Adipose tissue (tissue), 3 donors: ENCODE data around the gene RSBN1L. TPM values are rescaled to one million over a fixed set of nuclear protein-coding genes. Genes with fewer than 3 reads are reported as not detected.

Experiments used
- H3K27ac ChIP-seq: one replicate; pipeline ENCODE4 v1.5.1; 2013; ENCODE audit warnings: low read depth, low read length
- WGBS, 3 donors: extraction: QIAGEN DNeasy Blood & Tissue Kit; methylation state at CpG; one replicate each; pipeline ENCODE4 v1.1.7; 2013; 5-methylcytosine and 5-hydroxymethylcytosine counted together
- polyA plus RNA-seq, 3 donors: library from polyadenylated mRNA; stranded (reverse); fragments of 200-250 nt; gene quantifications; one replicate each; pipeline ENCODE4 v1.2.3, GENCODE V29; 2013
- donor health status: healthy with polysubstance abuse.
- donor health status: Bipolar disorder and iron deficiency.
- donor health status: healthy.

The RSBN1L gene
- polyA plus RNA-seq, 3 donors = 4.1 to 5.5 (median 4.8) TPM

DNA sequence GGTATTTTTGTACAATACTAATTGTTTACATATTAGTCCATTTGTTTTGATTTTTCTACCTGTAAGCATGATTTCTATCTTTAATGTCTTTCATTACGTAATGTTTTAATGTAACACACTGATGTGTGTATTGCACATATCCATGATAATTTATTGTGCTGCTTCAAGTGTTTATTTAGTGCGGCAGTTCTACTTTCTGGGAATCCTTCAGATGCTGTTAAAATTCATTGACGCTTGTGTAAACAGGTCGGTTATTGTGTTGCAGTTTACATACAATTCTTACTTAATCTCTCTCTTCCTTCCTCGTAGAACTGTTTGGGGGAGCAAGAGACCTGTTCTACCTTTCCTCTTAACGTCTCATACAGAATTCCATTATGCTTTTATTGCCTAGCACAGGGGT, 95.1 kb downstream of the RSBN1L start:
- 41 to 67% (median 51%) methylated on average over 6 of the region's 6 CpGs for whole genome bisulfite sequencing, 3 donors
- no peak overlapping the region for H3K27ac ChIP-seq

DNA sequence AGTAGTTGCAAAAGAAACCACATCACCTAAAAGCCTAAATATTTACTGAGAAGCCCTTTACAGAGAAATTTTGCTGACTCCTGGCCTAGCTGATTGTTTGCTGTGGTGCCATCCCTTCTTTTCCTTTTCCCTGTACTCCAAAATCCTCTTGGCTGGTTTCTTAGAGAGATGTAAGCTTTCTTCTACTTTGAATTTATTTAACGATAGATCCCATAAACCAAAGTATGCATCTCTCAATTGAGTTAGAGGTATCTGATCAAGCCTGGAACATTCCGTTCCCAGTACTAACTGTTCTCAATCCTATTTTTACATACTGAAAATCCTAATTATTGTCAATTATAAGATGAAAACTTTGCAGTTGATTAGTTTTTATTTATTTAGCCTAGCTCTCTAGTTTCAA, 95.7 kb downstream of the RSBN1L start:
- H3K27ac ChIP-seq = no peak overlapping the region
- 88 to 92% (median 89%) methylated on average over 2 of the region's 2 CpGs for WGBS, 3 donors

DNA sequence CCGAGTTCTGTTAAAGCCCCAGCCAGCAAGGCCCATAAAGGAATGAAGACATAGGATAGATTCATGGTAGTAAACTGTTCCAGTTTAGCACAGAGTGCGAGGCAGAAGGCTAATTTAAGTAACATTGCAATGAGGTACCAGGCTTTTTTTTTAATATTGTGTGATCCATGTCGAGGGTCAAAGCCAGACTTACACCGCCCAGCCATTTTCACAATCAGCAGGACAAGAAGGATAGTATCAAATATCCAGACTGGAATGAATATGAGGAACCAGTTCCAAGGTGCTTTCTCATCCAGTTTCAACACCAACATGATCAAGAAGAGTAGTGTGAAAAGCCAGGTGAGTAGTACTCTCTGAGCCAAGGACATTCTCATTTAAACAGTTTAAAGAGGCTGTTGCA, 97.7 kb downstream of the RSBN1L start:
- H3K27ac ChIP-seq = no peak overlapping the region
- WGBS, 3 donors = 81 to 92% (median 86%) methylated on average over 4 of the region's 4 CpGs

DNA sequence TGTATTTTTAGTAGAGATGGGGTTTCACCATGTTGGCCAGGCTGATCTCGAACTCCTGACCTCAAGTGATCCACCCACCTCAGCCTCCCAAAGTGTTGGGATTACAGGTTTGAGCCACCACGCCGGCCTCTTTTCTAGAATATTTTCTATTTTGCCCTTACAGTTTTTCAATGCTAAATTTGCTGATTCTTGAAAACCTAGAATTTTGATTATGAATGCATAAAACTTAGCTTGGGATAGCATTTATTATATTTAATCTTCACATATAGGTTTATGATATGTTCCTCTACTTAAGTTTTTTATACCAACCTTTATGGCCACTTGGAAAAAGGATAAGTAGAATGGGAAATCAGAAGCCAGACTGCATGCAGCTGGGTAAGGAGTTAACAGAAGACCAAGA, 99.8 kb downstream of the RSBN1L start:
- WGBS, 3 donors = 87 to 100% (median 96%) methylated on average over 3 of the region's 3 CpGs
- no peak overlapping the region for H3K27ac ChIP-seq

DNA sequence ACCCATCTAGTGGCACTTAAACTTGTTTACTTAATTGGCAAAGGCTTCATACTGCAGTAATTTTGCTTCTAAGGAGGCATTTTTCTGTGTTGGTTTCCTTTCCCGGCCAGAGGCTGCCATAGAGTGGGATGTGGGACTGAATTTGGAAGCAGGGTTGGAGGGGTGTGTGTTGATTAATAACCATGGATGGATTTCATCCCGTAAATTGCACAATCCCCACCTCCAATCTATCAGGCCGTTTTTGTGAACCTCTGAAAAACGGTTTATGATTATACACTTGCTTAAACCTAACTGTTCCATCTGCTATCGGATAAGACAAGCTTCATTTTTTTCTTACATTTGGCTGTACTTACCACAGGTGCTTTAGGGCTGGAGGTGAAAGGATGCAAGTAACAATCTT, 100.7 kb downstream of the RSBN1L start:
- 19 to 38% (median 35%) methylated on average over 5 of the region's 5 CpGs for WGBS, 3 donors
- no peak overlapping the region for H3K27ac ChIP-seq

DNA sequence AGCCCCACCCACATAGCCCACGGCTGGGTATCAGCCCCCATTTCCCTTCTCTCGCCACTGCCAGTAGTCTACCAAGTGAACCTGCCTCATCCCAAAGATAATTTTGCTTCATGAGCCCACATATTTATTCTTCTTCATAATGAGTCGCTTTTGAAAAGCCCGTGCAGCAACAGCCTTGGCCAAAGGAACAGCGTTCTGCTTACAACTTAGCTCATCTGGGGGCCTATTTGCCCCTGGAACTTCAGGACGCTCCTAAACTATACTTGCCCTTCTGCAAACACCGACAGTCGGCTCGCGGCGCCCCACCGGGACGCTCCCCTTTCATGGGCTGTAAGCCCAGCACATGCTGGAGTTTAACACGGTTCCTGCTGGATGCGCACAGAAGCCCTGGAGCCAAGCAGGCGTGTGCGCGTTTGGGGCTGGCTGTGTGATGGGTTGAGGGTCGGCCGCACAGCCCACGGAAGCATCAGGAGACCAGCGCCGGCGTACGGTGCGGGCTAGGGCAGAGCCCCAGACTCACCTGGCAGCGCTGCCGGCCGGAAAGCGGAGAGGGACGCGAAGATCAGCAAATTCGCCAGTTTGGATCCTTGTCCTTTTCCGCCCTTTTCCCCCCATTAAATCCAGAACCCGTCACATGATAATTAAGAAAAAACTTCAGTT, 101.6 kb downstream of the RSBN1L start:
- 0% methylated on average over 35 of the region's 35 CpGs for WGBS, 3 donors
- H3K27ac ChIP-seq = no peak overlapping the region

DNA sequence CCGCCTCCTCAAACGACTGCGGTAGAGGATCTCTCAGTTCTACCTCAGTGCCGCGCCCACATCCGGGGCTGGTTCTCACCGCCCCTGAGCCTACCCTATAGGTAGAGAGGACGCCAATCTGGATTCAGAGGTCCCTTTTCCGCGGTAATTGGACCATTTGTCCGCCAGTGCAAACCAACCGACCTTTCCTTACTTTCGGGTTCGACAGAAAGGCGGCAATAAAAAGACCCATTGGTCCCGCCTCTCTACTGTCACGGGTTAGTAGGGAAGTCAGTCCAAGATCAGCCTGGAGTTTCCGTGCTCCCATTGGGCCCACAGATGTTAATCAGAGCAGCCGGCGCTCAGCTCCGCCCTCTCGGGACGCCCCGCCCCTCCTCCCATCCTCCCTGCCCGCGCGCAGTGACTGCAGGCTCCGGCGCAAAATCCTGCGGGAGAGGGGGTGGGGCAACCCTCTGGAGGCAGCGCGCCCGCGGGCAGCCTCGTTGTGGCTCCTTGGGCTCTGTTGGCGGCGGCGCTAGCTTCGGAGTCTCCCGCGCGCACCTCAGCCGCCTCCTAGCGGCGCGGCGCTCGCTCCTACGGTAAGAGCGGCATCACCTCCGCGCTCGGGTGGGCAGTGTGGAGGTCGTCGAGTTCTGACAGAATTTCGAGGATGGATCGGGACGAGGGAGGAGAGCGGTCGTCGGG, 102.3 kb downstream of the RSBN1L start, which contains the start of the genes PHTF2 and TMEM60:
Gene PHTF2 (plus strand): TSS at position 380 of the 684 bp plus-strand sequence.
Gene TMEM60 (minus strand): TSS at position 41 of the 684 bp plus-strand sequence. CDS start 4,061 bp downstream, outside the sequence.
- H3K27ac ChIP-seq = peak within 1 kb of the TSS; percentile 28
- 0 to 1% (median 0%) methylated on average over 57 to 61 of the region's 61 CpGs for WGBS, 3 donors

DNA sequence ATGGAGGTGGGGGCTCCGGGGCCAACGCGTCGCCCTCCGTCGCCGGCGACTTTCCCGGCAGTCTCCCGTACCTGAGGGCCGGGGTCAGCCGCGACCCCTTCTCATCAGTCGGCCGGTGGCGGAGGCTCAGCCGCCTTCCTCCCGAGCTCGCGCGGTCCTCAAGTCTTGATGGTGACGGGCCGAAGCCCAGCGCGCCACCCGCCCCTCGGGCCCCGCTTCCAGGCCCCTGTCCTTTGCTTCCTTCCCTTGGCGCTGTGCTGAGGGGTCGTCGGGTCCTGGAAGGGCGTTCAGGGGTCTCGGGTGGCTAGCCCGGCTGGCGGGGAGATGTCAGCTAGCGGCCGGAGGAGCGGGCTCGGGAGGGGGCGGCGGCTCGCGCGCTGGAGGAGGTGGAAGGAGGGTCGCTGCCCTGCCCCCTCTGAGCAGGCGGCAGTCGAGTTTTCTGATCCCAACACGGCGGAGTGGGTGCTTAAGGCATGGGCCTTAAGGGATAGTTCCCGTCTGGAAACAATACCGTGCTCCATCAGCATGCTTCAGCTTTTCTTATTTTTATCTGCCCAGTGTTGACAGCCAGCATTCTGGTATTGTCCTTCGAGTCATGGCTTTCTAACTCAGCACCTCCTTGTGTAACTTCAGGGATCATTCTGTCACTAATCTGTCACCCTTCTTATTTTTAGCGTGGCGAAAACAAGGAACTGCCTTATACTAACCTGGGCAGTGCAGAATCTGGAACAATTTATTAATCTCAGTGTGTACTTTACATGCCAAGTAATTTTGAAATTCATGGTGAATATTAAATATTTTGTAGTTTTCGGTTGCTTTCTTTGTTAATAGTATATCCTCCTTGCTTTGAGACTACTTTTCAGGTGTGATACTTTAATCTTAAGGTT, 103.1 kb downstream of the RSBN1L start:
- WGBS, 3 donors = 1 to 2% (median 2%) methylated on average over 48 to 55 of the region's 55 CpGs

DNA sequence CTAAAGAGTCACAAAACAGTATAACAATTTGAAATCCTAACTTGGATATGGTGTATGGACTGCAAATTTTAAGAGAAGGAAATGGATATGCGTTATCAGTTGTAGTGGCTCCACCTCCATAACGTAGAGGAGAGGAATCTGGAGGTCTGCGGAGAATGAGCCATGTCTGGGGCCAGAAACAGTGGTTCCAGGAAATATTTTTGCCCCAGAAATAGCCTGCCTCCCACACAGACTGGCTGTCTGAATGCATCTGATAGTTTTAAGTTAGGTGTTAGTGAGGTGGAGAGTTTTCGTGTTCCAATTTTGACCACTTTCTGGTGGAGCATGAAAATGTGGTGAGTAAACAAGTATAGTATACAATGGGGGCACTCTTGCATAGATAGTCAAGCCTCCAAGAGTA, 103.9 kb downstream of the RSBN1L start:
- no peak overlapping the region for H3K27ac ChIP-seq
- 39 to 53% (median 47%) methylated on average over 4 of the region's 4 CpGs for WGBS, 3 donors

More for the DNA sequence above, 103.1 kb downstream of the RSBN1L start:
- peak overlapping the region; percentile 28 for H3K27ac ChIP-seq

DNA sequence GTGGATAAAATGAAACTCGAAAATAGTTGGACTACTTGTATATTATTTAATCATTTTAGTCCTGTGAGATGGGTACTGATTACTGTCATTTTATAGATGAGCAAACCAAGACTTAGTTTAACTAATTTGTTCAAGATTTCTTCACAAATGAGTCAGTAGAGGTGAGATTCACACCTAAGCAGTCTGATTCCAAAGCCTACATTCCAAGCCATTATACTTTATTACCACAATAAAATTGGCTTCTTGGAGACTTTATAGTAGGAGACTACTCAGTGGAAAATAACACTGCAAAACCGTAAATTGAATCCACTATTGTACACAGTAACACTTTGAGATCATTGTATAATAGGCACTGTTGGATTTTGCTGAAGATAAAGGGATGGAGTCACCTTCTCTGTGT, 104.5 kb downstream of the RSBN1L start:
- 90 to 99% (median 98%) methylated on average over 2 of the region's 2 CpGs for WGBS, 3 donors
- no peak overlapping the region for H3K27ac ChIP-seq

DNA sequence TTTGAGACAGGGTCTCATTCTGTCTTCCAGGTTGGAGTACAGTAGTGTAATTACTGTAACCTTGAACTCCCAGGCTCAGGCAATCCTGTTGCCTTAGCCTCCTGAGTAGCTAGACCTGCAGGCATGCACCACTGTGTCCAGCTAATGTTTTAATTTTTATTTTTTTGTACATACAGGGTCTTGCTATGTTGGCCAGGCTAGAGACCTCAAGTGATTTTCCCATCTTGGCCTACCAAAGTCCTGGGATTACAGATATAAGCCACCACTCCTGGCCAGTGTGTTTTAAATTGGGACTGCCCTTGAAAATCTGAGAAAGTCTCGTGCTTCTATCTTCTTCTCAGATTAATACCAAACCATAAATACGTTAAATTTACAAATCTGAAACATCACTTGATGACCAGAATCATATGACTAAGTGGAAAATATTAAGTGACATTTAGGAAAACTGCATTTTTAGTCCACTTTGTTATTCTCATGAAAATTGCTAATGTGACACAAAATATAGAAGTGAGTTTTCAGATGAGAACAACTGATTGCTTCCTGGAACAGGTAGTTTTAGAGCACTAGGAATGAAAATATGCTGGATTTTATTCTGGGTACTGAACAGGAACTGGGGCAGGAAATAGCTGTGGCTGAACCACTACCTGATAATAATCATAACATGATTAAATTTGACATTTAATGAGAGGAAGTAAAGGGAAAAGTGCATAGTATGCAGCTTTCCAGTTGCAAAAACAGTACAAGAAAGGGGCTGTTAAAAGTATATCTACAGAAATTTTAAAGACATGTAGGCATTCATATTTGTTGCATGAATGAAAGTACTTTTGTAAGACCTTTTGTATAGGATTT, 106.5 kb downstream of the RSBN1L start:
- no peak overlapping the region for H3K27ac ChIP-seq
- 56 to 69% (median 63%) methylated on average over 2 of the region's 2 CpGs for WGBS, 3 donors

DNA sequence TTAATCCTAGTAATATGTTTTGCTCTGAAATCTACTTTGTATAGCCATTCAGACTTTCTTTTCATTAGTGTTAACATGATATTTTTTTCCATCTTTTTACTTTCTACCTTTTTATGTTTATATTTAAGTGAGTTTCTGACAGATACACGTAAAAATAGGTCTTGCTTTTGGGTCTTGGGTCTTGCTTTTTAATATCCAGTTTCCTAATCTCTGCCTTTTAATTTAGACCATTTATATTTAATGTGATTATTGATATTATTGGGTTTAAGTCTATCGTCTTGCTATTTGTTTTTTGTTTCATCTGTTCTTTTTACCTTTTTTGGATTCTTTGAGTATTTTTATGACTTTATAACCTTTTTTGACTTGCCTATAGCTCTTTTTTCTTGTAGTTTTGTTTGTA, 110.2 kb downstream of the RSBN1L start:
- no peak overlapping the region for H3K27ac ChIP-seq
- WGBS, 3 donors = 94 to 98% (median 98%) methylated on average over 2 of the region's 2 CpGs

DNA sequence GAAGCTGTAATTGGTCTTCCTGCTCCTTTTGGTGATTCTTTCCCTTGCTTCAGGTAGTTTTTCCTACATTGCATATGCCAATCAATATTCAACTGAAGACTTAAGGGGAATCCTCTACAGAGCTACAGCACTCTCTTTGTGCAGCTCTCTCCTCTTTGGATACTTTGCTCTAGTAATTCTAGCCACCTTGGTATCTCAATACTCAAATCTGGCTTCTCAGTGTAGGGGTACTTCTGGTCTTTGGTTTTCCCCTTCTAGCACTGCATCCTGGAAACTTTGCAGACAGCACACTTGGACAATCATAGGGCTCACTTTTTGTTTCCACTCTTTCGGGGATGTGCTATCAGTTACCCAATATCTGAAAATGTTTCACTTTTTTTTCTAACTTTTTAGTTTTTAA, 112.3 kb downstream of the RSBN1L start:
- WGBS, 3 donors = 89 to 98% (median 94%) methylated on average over 1 of the region's 1 CpG
- H3K27ac ChIP-seq = no peak overlapping the region

DNA sequence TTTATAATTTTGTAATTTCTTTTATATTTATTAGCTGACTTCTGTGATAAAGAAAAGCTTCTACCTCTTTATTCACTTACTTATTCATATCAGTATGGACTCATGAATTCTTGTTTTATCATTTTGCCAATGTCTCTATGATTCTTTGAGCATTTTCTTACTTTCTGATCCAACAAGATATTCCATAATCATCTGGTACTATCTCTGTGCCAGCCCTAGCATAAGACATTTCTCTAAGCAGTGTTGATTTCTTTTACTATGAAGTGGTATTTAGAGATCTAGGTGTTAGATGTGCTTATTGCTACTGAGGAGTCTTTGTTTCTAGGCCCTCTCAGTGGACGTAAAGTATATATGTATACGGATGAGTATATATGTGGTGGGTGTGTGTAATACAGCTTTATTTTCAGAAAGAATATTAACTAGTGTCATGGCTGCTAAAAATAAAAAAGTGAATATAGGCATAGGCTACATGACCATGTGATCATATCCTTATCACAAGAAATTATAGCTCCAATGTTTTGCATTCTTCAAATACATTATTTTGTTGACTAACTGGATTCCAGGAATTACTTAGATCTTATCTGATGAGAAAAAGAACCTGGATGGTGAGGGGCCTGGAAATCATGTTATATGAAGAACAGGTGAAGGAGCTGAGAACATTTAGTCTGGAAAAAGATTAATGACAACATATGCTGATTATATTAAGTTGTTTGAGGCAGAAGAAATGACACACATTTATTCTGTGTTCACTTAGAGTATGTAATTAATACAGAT, 115.4 kb downstream of the RSBN1L start:
- no peak overlapping the region for H3K27ac ChIP-seq
- 94 to 98% (median 95%) methylated on average over 2 of the region's 2 CpGs for WGBS, 3 donors

DNA sequence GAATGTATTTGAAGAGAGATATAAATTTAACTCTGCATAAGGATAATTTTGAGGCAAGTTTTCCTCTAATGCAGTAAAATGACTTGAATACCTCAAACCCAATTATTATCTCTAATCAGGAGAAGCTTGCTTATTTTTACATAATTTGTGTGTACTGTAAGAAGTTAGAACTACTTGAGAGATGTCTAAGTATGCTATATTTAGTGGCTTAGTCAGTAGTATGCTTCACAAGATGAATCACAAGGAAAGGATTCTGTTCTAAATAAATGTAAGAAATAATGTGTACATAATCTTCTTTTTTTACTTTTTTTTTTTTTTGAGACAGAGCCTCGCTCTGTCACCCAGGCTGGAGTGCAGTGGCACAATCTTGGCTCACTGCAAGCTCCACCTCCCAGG, 116.0 kb downstream of the RSBN1L start:
- 75 to 80% (median 80%) methylated on average over 1 of the region's 1 CpG for WGBS, 3 donors
- no peak overlapping the region for H3K27ac ChIP-seq

DNA sequence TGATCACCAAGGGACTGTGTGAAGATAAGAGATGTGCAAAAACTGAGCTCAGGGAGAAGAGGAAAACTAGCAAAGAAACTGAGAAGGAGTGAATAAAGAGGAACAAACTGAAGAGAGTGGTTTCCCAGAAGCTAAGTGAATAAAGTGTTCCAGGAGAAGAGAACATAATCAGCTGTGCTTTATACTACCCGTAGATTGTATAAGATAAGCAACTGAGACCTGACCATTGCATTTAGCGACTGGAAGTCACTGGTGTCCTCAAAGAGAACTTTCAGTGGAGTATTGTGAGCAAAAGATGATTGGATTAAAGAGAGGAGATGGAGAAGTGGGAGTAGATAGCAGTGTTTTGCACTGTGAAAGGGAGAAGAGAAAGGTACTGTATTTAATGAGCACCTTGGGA, 116.9 kb downstream of the RSBN1L start:
- 80 to 97% (median 83%) methylated on average over 2 of the region's 2 CpGs for WGBS, 3 donors

DNA sequence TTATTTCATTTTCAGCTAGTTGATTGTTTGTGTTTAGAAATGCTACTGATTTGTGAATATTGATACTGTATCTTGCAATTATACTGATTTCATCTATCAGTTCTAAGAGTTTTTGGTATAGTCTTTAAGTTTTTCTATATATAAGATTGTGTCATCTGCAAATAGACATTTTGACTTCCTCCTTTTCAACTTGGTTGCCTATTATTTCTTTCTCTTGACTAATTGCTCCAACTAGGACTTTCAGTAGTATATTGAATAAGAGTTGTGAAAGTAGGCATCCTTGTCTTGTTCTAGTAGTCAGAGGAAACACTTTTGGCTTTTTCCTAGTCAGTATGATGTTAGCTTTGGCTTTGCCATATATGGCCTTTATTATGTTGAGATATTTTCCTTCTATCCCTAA, 122.8 kb downstream of the RSBN1L start:
- H3K27ac ChIP-seq = no peak overlapping the region

More for the DNA sequence above, 116.9 kb downstream of the RSBN1L start:
- no peak overlapping the region for H3K27ac ChIP-seq
